GM19351 (cell line): Measurements from ENCODE around the gene RASSF7.

ENCODE experiments used
- ATAC-seq: cut with Tn5 transposase; IDR thresholded peaks from one replicate; pipeline ENCODE4 v1.9.1; 2021; ENCODE audit warnings: mild to moderate bottlenecking, moderate library complexity; ENCODE audit not compliant: unreplicated experiment

Gene RASSF7

GRCh38 chr11:607971-608659 lies 47.3 kb downstream of the RASSF7 start:
- ATAC-seq, result no peak

DNA sequence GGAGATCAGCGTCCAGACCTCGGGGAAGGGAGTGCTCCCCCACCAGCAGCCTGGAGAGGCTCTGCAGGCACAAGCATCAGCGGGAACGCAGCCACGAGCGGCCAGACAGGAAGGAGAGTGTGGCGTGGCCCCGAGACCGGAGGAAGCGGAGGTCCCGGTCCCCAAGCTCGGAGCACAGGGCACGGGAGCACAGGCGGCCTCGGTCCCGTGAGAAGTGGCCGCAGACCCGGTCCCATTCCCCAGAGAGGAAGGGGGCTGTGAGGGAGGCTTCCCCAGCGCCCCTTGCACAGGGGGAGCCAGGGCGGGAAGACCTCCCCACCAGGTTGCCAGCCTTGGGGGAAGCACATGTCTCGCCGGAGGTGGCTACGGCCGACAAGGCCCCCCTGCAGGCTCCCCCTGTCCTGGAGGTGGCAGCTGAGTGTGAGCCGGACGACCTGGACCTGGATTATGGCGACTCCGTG lies 48.1 kb downstream of the RASSF7 start:
- no peak for ATAC-seq

DNA sequence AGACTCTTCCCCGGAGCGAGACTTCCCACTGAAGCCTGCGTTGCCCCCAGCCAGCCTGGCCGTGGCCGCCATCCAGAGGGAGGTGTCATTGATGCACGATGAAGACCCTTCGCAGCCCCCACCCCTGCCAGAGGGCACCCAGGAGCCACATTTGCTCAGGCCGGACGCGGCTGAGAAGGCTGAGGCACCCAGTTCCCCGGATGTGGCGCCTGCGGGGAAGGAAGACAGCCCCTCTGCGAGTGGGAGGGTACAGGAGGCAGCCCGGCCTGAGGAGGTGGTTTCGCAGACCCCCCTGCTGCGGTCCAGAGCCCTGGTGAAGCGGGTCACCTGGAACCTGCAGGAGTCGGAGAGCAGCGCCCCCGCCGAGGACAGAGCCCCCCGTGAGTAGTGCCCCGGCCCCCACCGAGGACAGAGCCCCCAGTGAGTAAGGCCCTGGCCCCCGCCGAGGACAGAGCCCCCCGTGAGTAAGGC lies 48.6 kb downstream of the RASSF7 start:
- no peak for ATAC-seq

GRCh38 chr11:610146-610801 lies 49.5 kb downstream of the RASSF7 start:
- ATAC-seq, result no peak

DNA sequence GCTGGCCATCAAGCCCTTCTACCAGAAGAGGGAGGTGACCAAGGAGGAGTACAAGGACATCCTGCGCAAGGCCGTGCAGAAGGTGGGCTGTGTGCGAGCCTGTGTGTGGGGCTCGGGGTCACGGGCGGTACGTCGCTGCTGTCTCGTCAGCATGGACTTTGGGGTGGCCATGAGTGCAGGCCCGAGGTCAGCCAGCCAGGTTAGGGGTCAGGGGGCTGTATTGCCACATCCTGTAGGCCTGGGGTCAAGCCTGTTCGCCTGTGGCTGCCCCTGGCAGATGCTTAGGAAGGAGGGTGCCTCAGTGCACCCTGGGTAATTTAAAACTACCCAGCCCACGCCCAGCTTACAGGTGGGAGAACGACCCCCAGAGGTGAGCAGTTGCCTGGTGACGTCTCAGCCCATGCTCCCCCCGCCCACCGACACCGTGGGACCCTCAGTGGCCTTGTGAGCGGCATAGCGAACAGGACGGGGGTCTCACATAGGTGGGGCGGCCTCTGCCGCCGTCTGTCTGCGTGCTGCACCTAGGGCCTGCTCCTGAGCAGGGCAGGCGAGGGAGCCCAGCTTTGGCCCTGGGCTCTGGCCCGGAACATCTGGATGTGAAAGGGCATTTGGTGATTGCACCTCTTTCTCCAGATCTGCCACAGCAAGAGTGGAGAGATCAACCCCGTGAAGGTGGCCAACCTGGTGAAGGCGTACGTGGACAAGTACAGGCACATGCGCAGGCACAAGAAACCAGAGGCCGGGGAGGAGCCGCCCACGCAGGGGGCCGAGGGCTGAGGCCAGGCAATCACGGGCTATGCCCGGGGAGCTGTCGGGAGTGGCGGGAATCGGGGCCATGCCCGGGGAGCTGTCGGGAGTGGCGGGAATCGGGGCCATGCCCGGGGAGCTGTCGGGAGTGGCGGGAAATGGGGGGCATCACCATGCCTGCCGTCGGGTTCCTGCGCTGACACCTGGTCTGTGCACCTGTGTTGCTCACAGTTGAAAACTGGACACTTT lies 50.5 kb downstream of the RASSF7 start:
- no peak for ATAC-seq

- ATAC-seq, result no peak
Measured at GRCh38 chr11:612201-612960, 51.6 kb downstream of the RASSF7 start.

DNA sequence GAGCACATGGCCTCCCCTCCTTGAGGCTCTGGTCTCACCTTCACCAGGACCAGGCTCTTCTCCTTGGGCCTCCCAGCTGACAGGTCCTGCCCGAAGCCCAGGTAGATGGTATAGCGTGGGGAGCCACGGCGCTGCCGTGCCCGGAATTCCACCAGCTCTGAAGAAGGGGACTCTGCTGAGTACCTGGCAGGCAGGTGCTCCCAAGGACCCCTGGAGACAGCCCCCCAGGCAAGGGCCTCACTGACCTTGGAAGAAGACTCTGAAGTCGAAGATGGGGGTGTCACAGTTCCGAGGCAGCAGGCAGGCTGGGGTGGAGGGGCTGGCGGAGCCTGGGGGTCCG lies 52.2 kb downstream of the RASSF7 start:
- ATAC-seq, result no peak

DNA sequence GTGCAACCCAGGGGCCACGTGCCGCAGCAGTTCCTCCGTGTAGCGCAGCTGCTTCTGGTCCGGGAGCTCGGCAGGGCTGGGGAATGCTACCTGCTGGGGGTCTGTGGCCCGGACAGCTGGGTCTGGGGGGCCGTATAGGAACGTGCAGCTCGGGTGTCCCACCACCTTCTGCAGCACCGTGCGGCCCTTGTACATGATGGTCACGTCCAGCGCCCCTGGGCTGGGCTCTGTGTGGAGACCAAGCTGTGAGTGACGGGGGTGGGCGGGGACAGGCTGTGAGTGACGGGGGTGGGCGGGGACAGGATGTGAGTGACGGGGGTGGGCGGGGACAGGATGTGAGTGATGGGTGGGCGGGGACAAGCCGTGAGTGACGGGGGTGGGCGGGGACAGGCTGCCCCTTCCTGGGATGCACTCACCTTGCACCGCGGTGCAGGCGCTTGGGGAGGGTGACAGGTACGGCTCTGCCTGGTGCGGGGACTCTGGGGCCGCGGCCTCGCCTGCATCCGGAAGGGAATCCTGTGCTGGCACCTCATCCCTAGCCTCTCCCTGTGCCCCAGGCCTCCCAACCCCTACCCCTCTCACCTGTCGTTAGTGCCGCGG lies 52.7 kb downstream of the RASSF7 start:
- ATAC-seq, result no peak
